Prostate gland (tissue), 2 donors: Measurements from ENCODE around the gene ZCCHC24.

ENCODE experiments used
- CTCF ChIP-seq, 4 experiments: fragments of 200-600 bp in 2 of 4; fragments of 450-650 bp in 2 of 4; sonication (generic) in 2 of 4; IDR thresholded peaks; 1 replicate in 3 of 4; 2 replicates in 1 of 4; pipeline ENCODE4 v1.5.1; 2016 to 2019; ENCODE audit warnings: antibody characterized with exemption in 4 of 4, mild to moderate bottlenecking in 2 of 4, moderate library complexity in 2 of 4
- POLR2A ChIP-seq: fragments of 450-650 bp; IDR thresholded peaks from one replicate; pipeline ENCODE4 v1.6.1; 2016; ENCODE audit warnings: antibody characterized with exemption, mild to moderate bottlenecking
- POLR2AphosphoS5 ChIP-seq: sonication (generic); formaldehyde crosslinking; IDR thresholded peaks from one replicate; pipeline ENCODE4 v1.6.1; 2017; ENCODE audit warnings: antibody characterized with exemption

- TF ChIP-seq CTCF (IDR thresholded peaks at IDR 0.05) (no peak), POLR2AphosphoS5 (no peak), POLR2A (no peak)
Observed at GRCh38 chr10:79482304-79482703, 36.9 kb upstream of the ZCCHC24 start.
